HepG2 (cell line): Measurements from ENCODE around the gene ZNF581. TPM values are rescaled to one million over a fixed set of nuclear protein-coding genes. Genes with fewer than 3 reads are reported as not detected.

Source experiments
- BHLHE40 ChIP-seq: IDR thresholded peaks from 2 replicates; pipeline ENCODE4 v1.6.1; 2011; ENCODE audit warnings: low read length, improper control_type of control experiment
- BRCA1 ChIP-seq: sonication (generic); formaldehyde crosslinking; IDR thresholded peaks from 2 replicates; pipeline ENCODE4 v1.4.0; 2020; ENCODE audit warnings: missing genetic modification reagents
- CBX1 ChIP-seq: IDR thresholded peaks from one replicate; pipeline ENCODE4 v1.6.1; 2016; ENCODE audit warnings: antibody characterized with exemption, low read depth
- CENPX ChIP-seq: sonication (generic); formaldehyde crosslinking; IDR thresholded peaks from 2 replicates; pipeline ENCODE4 v1.9.0; 2021; ENCODE audit warnings: mild to moderate bottlenecking, missing genetic modification reagents, moderate library complexity
- IKZF4 ChIP-seq: sonication (generic); formaldehyde crosslinking; IDR thresholded peaks from 2 replicates; pipeline ENCODE4 v1.5.1; 2020; ENCODE audit warnings: borderline replicate concordance, mild to moderate bottlenecking, low read depth, missing genetic modification reagents; ENCODE audit errors: not compliant biosample characterization
- KAT2B ChIP-seq: fragments of 150-350 bp; IDR thresholded peaks from 2 replicates; pipeline ENCODE4 v1.6.1; 2014; ENCODE audit warnings: low read depth, low read length, borderline replicate concordance
- KDM3A ChIP-seq: IDR thresholded peaks from 2 replicates; pipeline ENCODE4 v1.6.1; 2018; ENCODE audit warnings: low read depth, missing compliant biosample characterization
- MED8 ChIP-seq: sonication (generic); formaldehyde crosslinking; IDR thresholded peaks from 2 replicates; pipeline ENCODE4 v1.8.1; 2023; ENCODE audit warnings: mild to moderate bottlenecking, missing genetic modification reagents; ENCODE audit not compliant: insufficient replicate concordance
- NFKBIZ ChIP-seq: IDR thresholded peaks from 2 replicates; pipeline ENCODE4 v1.6.1; 2018; ENCODE audit warnings: missing genetic modification reagents, missing compliant biosample characterization
- RARA ChIP-seq: IDR thresholded peaks from 2 replicates; pipeline ENCODE4 v1.6.1; 2016; ENCODE audit warnings: missing genetic modification reagents, missing compliant biosample characterization
- RELA ChIP-seq: sonication (generic); formaldehyde crosslinking; IDR thresholded peaks from 2 replicates; pipeline ENCODE4 v1.4.0; 2020; ENCODE audit warnings: missing genetic modification reagents
- TBP ChIP-seq: sonication (generic); formaldehyde crosslinking; IDR thresholded peaks from 2 replicates; pipeline ENCODE4 v1.5.0; 2020; ENCODE audit warnings: missing genetic modification reagents
- TCF7 ChIP-seq: sonication (generic); IDR thresholded peaks from 2 replicates; pipeline ENCODE4 v1.6.1; 2016; ENCODE audit warnings: antibody characterized with exemption, low read depth
- ZNF430 ChIP-seq: sonication (generic); formaldehyde crosslinking; IDR thresholded peaks from 2 replicates; pipeline ENCODE4 v1.9.0; 2021; ENCODE audit warnings: mild to moderate bottlenecking, missing genetic modification reagents
- ZNF546 ChIP-seq: sonication (generic); formaldehyde crosslinking; conservative IDR thresholded peaks from 2 replicates; pipeline ENCODE4 v1.8.1; 2023; ENCODE audit warnings: mild to moderate bottlenecking, missing genetic modification reagents
- polyA plus RNA-seq, 8 experiments: library from polyadenylated mRNA; depleted of rRNA in 3 of 8; stranded (reverse) in 7 of 8; unstranded in 1 of 8; fragments of >200 nt; fragmentation: Illumina TruSeq in 4 of 8; extraction: Trizol in 4 of 8; gene quantifications; 2 replicates each; pipeline versions ENCODE4 v1.2.1 to v1.2.3, GENCODE V29; 2011 to 2016; ENCODE audit warnings: low read depth in 4 of 8, missing spikeins in 1 of 8, mixed read lengths in 1 of 8; ENCODE audit not compliant: insufficient read depth in 1 of 8
- total RNA-seq, 5 experiments: library from RNA; depleted of rRNA; stranded (reverse); fragments of >200 nt; fragmentation: Illumina TruSeq; extraction: Trizol; gene quantifications; 2 replicates each; pipeline ENCODE4 v1.2.3, GENCODE V29; 2016; ENCODE audit warnings: low read depth in 1 of 5
- TF ChIP-seq, protein P1 (sequence below): sonication (generic); formaldehyde crosslinking; IDR thresholded peaks from 2 replicates; pipeline ENCODE4 v1.4.0; 2020; ENCODE audit warnings: low read depth, missing genetic modification reagents
- TF ChIP-seq, protein P2 (sequence below), 2 experiments: sonication (generic) in 1 of 2; formaldehyde crosslinking in 1 of 2; IDR thresholded peaks; 2 replicates each; pipeline versions ENCODE4 v1.6.1 to v1.9.0; 2014 to 2022; ENCODE audit warnings: antibody characterized with exemption in 1 of 2, borderline replicate concordance in 1 of 2, inconsistent platforms in 1 of 2, low read depth in 1 of 2, missing genetic modification reagents in 1 of 2
- TF ChIP-seq, protein P3 (sequence below): sonication (generic); formaldehyde crosslinking; IDR thresholded peaks from 2 replicates; pipeline ENCODE4 v1.4.0; 2020; ENCODE audit warnings: missing genetic modification reagents

ZNF581 gene
- total and polyA plus RNA-seq, 2 of the 13 experiments (the other 11 are each of a cell fraction or from before 2014, with no cell fraction given) = 19.6 to 49.5 TPM

DNA sequence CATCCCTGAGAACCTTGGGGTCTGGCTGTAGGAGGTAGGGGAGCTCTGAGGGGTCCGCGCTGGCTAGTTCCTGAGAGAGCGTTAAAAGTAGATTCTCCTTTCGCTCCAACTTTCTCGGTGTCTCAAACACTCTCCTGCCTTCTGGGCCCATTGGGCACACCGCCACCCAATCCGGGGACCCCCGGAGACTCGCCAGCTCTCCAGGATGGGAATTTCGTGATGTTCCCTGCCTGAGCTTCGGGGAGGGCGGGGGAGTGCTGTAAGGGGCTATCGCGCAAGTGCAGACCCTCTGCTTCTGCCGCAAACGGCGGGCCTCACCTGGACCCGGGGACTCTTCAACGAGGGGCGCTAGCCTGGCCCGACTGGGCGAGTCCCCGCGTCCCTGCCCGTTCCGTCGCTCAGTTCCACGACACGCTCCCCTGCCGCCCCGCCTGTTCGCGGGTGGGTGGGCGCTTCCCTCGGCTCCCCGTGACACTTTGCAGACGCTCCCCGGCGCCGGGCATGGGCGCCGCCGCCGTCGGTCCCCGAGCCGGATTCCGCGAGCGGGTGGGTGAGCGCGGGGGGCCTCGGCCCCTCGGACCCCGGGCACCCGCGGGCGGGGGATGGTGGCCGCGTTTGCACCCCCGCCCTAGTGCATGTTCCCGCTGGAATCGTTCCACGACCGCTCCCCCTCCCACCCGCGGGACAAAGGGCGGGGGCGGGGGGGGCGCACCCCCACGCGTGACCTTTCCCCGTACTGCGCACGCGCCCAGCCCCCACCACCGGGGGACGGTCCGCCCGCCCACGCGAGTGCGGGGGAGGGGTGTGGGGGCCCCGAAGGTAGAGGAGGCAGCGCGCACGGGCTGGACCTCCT lies 4.5 kb downstream of the ZNF581 start, which contains the start of gene CCDC106 (continued):
- TF ChIP-seq, protein P1, sequence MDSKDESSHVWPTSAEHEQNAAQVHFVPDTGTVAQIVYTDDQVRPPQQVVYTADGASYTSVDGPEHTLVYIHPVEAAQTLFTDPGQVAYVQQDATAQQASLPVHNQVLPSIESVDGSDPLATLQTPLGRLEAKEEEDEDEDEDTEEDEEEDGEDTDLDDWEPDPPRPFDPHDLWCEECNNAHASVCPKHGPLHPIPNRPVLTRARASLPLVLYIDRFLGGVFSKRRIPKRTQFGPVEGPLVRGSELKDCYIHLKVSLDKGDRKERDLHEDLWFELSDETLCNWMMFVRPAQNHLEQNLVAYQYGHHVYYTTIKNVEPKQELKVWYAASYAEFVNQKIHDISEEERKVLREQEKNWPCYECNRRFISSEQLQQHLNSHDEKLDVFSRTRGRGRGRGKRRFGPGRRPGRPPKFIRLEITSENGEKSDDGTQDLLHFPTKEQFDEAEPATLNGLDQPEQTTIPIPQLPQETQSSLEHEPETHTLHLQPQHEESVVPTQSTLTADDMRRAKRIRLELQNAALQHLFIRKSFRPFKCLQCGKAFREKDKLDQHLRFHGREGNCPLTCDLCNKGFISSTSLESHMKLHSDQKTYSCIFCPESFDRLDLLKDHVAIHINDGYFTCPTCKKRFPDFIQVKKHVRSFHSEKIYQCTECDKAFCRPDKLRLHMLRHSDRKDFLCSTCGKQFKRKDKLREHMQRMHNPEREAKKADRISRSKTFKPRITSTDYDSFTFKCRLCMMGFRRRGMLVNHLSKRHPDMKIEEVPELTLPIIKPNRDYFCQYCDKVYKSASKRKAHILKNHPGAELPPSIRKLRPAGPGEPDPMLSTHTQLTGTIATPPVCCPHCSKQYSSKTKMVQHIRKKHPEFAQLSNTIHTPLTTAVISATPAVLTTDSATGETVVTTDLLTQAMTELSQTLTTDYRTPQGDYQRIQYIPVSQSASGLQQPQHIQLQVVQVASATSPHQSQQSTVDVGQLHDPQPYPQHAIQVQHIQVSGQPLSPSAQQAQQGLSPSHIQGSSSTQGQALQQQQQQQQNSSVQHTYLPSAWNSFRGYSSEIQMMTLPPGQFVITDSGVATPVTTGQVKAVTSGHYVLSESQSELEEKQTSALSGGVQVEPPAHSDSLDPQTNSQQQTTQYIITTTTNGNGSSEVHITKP (CRISPR knock-in tag) = no peak
- TF ChIP-seq ZNF546 (CRISPR knock-in tag) = no peak
- TF ChIP-seq TBP (CRISPR knock-in tag) = no peak
- 0 out of 2 replicates have a peak, but pooled peaks have one; percentile 58 for TF ChIP-seq KDM3A (CRISPR knock-in tag)
- no peak for TF ChIP-seq NFKBIZ (CRISPR knock-in tag)
- no peak for TF ChIP-seq IKZF4
- TF ChIP-seq KAT2B = no peak
- no peak for TF ChIP-seq ZNF430
- no peak for TF ChIP-seq TCF7
- TF ChIP-seq CENPX (CRISPR knock-in tag) = no peak
- no peak for TF ChIP-seq RARA
- TF ChIP-seq BRCA1 (CRISPR knock-in tag) = no peak
- TF ChIP-seq, protein P2, sequence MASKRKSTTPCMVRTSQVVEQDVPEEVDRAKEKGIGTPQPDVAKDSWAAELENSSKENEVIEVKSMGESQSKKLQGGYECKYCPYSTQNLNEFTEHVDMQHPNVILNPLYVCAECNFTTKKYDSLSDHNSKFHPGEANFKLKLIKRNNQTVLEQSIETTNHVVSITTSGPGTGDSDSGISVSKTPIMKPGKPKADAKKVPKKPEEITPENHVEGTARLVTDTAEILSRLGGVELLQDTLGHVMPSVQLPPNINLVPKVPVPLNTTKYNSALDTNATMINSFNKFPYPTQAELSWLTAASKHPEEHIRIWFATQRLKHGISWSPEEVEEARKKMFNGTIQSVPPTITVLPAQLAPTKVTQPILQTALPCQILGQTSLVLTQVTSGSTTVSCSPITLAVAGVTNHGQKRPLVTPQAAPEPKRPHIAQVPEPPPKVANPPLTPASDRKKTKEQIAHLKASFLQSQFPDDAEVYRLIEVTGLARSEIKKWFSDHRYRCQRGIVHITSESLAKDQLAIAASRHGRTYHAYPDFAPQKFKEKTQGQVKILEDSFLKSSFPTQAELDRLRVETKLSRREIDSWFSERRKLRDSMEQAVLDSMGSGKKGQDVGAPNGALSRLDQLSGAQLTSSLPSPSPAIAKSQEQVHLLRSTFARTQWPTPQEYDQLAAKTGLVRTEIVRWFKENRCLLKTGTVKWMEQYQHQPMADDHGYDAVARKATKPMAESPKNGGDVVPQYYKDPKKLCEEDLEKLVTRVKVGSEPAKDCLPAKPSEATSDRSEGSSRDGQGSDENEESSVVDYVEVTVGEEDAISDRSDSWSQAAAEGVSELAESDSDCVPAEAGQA (IDR thresholded peaks at IDR 0.05; ENCODE audit: low read depth) = no peak
- TF ChIP-seq, protein P2 (CRISPR knock-in tag; IDR thresholded peaks at IDR 0.05; ENCODE audit: borderline replicate concordance) = no peak
- no peak for TF ChIP-seq RELA (CRISPR knock-in tag)
- TF ChIP-seq MED8 (CRISPR knock-in tag) = no peak
- TF ChIP-seq, protein P3, sequence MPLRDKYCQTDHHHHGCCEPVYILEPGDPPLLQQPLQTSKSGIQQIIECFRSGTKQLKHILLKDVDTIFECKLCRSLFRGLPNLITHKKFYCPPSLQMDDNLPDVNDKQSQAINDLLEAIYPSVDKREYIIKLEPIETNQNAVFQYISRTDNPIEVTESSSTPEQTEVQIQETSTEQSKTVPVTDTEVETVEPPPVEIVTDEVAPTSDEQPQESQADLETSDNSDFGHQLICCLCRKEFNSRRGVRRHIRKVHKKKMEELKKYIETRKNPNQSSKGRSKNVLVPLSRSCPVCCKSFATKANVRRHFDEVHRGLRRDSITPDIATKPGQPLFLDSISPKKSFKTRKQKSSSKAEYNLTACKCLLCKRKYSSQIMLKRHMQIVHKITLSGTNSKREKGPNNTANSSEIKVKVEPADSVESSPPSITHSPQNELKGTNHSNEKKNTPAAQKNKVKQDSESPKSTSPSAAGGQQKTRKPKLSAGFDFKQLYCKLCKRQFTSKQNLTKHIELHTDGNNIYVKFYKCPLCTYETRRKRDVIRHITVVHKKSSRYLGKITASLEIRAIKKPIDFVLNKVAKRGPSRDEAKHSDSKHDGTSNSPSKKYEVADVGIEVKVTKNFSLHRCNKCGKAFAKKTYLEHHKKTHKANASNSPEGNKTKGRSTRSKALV (CRISPR knock-in tag) = no peak
- TF ChIP-seq BHLHE40 = no peak
- TF ChIP-seq CBX1 = no peak
